Nephron (organoid): ENCODE results near the gene PRKAR1B.

Source experiments
- H3K27ac Mint-ChIP-seq, 3 experiments: 2 replicates each; pipeline ENCODE4 v1.8.0; 2020; ENCODE audit warnings: mixed read lengths in 3 of 3, mild to moderate bottlenecking in 2 of 3, moderate library complexity in 1 of 3
- H3K27me3 Mint-ChIP-seq: 2 replicates; pipeline ENCODE4 v1.8.0; 2021; ENCODE audit warnings: low read depth, mild to moderate bottlenecking, moderate library complexity, mixed read lengths
- H3K36me3 Mint-ChIP-seq: 2 replicates; pipeline ENCODE4 v1.8.0; 2020; ENCODE audit warnings: low read depth, mixed read lengths
- H3K4me1 Mint-ChIP-seq: 2 replicates; pipeline ENCODE4 v1.8.0; 2020; ENCODE audit warnings: mixed read lengths
- H3K4me3 Mint-ChIP-seq, 3 experiments: 2 replicates each; pipeline ENCODE4 v1.8.0; 2020; ENCODE audit warnings: mild to moderate bottlenecking in 3 of 3, mixed read lengths in 3 of 3, moderate library complexity in 2 of 3
- H3K9me3 Mint-ChIP-seq: 2 replicates; pipeline ENCODE4 v1.8.0; 2020; ENCODE audit warnings: mixed read lengths
- TF ChIP-seq, protein P1 (sequence below), 3 experiments: fragments of 200-600 bp; sonication (generic); IDR thresholded peaks; one replicate each; pipeline ENCODE4 v1.5.0; 2021; ENCODE audit warnings: antibody characterized with exemption in 3 of 3; ENCODE audit not compliant: unreplicated experiment in 3 of 3

Gene PRKAR1B

DNA sequence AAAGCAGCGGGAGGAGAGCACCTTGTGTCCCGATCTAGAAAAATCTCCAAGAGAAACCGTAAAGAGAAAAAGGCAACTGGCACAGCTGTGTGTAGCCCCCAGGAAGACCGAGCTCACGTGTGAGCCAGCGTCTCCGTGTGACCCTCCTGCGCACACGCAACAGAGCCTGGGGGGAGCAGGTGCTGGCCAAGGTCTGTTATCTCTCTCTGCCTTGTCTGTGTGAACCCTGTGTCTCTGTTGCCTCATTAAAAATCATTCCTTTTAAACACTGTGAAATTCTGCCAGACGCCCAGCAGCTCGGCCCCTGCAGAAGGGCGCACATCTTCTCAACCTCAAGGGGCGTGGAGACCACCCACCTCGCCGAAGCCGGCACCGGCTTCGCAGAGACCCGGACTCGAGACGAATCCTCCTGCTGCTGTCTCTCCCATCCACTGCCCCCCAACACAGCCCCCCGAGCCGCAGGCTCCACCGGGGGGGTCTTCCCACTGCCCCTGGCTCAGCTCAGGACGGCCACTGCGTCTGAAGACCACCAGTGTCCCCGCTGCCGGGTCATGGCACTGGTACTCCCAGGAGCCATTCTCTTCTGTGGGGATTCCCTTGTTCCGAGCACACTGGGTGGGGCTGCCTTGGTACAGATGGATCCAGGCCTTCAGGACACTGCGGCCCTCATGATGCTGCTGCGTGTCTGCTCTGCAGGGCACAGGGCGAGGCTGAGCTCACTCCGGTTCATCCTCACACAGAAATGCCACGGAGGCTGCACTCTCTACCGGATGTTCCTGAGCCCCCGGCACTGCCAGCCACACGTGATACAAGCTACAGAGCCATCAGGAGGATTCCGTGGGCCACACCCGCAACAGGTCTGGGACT is 94.9 kb downstream of the PRKAR1B start:
- Mint-ChIP-seq H3K36me3 (no peaks in the 10 kb centered on the region), H3K4me3 (no peak overlapping the region), H3K9me3 (peaks cover 4% of the 10 kb centered on the region), H3K27ac (no peak overlapping the region), H3K27me3 (no peaks in the 10 kb centered on the region), H3K4me1 (no peaks in the 10 kb centered on the region)
- TF ChIP-seq, protein P1, sequence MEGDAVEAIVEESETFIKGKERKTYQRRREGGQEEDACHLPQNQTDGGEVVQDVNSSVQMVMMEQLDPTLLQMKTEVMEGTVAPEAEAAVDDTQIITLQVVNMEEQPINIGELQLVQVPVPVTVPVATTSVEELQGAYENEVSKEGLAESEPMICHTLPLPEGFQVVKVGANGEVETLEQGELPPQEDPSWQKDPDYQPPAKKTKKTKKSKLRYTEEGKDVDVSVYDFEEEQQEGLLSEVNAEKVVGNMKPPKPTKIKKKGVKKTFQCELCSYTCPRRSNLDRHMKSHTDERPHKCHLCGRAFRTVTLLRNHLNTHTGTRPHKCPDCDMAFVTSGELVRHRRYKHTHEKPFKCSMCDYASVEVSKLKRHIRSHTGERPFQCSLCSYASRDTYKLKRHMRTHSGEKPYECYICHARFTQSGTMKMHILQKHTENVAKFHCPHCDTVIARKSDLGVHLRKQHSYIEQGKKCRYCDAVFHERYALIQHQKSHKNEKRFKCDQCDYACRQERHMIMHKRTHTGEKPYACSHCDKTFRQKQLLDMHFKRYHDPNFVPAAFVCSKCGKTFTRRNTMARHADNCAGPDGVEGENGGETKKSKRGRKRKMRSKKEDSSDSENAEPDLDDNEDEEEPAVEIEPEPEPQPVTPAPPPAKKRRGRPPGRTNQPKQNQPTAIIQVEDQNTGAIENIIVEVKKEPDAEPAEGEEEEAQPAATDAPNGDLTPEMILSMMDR (IDR thresholded peaks at IDR 0.05; ENCODE audit: unreplicated experiment in 3 of 3), result no peak

DNA sequence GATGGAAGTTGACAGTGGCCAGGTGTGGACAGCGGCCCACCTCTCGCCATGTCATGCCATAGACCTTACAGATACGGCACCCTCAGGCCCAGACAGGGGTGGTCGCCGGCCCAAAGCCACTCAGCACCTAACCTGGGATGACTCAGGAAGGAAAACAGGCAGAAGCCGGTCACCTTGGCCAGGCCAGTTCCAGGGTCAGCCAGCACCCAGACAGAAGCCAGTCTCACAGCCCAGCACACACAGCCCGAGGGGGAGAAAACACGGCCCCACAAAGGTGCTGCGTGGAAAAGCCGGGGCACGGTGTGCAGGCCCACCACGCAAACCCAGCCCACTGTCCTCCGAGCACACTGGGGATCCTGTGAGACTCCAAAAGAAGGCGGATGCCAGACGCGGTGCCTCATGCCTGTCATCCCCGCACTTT is 95.8 kb downstream of the PRKAR1B start:
- Mint-ChIP-seq H3K36me3 (no peaks in the 10 kb centered on the region), H3K9me3 (peaks cover 4% of the 10 kb centered on the region), H3K4me1 (no peaks in the 10 kb centered on the region), H3K27ac (no peak overlapping the region), H3K4me3 (no peak overlapping the region), H3K27me3 (no peaks in the 10 kb centered on the region)
- TF ChIP-seq, protein P1 (IDR thresholded peaks at IDR 0.05; ENCODE audit: unreplicated experiment in 3 of 3), result no peak

DNA sequence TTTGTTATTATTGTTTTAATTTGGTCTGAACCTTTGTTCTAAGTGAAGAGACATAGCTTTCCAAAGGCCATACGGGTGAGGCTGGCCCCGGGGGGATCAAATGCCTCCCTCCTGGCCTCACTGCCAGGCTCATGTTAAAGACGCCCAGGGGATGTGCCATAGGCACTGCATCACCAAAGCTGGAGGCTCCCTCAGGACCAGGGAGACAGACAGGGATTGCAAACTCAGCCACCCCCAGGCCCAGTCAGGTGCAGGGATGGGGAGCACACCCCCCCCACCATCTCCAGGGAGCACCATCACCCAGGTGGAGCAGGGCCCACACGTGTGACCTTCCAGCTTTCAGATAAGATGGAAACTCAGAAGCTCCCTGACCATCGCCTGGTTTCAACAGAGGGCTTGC is 96.5 kb downstream of the PRKAR1B start:
- Mint-ChIP-seq H3K4me1 (no peaks in the 10 kb centered on the region), H3K27me3 (no peaks in the 10 kb centered on the region), H3K4me3 (no peak overlapping the region), H3K27ac (no peak overlapping the region), H3K9me3 (peaks cover 6% of the 10 kb centered on the region), H3K36me3 (no peaks in the 10 kb centered on the region)
- TF ChIP-seq, protein P1 (IDR thresholded peaks at IDR 0.05; ENCODE audit: unreplicated experiment in 3 of 3), result no peak

DNA sequence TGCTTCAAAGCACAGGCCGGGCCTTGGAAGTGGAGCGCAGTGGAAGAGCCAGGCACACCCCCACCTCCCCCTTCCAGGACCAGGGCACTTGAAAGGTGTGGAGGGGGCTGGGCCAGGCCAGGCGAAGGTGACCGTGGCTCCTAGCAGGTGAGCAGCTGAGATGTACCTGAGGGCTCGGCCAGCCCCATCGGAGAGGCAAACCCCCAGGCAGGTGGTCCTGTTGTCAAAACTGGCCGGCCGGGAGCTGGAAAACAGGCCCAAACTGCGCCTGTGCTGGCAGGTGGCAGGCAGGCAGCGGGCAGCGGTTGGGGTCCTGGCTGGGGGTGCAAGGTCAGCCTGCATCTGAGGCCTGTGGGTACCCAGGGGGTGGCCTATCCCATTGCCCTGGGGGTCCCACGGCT is 97.0 kb downstream of the PRKAR1B start:
- H3K27me3 Mint-ChIP-seq, result no peaks in the 10 kb centered on the region
- TF ChIP-seq, protein P1 (IDR thresholded peaks at IDR 0.05; ENCODE audit: unreplicated experiment in 3 of 3), result no peak
- no peaks in the 10 kb centered on the region for H3K4me1 Mint-ChIP-seq
- peaks cover 1% of the 10 kb centered on the region for H3K36me3 Mint-ChIP-seq
- H3K9me3 Mint-ChIP-seq, result peaks cover 9% of the 10 kb centered on the region
- no peak overlapping the region for H3K4me3 Mint-ChIP-seq
- no peak overlapping the region for H3K27ac Mint-ChIP-seq

DNA sequence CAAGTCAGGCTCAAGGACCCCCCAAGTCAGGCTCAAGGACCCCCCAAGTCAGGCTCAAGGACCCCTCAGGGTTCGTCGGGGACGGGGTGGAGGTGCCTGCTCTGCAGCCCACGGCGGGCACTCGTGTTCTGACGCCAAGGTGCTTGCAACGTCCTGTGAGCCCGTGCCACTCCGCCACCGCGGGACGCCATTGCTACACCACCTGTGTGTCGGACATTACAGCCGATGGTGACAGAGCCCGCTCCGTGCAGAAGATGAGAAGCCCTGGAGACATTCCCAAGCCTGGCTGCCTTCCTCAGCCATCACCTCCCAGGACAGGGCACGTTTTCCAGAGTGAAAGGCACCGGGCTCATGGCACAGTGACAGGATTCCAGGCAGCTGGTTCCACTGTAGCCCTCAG is 98.3 kb downstream of the PRKAR1B start:
- Mint-ChIP-seq H3K9me3 (peaks cover 19% of the 10 kb centered on the region), H3K36me3 (peaks cover 10% of the 10 kb centered on the region), H3K4me1 (no peaks in the 10 kb centered on the region), H3K27me3 (no peaks in the 10 kb centered on the region), H3K4me3 (no peak overlapping the region), H3K27ac (no peak overlapping the region)
- TF ChIP-seq, protein P1 (IDR thresholded peaks at IDR 0.05; ENCODE audit: unreplicated experiment in 3 of 3), result no peak

DNA sequence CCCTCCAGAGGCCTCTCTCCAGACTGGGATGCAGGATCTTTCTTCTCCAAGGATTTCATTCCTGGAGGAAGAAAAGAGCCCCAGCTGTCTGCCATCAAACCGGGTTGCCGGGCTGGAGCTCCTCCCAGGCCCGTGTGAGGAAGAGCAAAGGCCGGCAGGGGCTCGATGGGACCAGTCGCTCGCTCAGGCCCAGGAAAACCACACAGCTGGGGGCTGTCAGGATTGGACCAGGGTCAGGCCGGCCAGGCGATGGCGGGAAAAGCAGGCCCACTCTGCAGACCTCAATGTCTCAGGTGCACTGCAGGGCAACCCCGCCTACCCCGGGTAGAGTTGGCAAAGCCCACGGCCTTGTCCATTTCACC is 98.7 kb downstream of the PRKAR1B start:
- Mint-ChIP-seq H3K4me3 (no peak overlapping the region), H3K36me3 (peaks cover 13% of the 10 kb centered on the region), H3K27ac (no peak overlapping the region), H3K9me3 (peaks cover 23% of the 10 kb centered on the region), H3K4me1 (no peaks in the 10 kb centered on the region), H3K27me3 (peaks cover 2% of the 10 kb centered on the region)
- TF ChIP-seq, protein P1 (IDR thresholded peaks at IDR 0.05; ENCODE audit: unreplicated experiment in 3 of 3), result no peak
